ENCODE data around the gene LRRC4.

LRRC4 gene

DNA sequence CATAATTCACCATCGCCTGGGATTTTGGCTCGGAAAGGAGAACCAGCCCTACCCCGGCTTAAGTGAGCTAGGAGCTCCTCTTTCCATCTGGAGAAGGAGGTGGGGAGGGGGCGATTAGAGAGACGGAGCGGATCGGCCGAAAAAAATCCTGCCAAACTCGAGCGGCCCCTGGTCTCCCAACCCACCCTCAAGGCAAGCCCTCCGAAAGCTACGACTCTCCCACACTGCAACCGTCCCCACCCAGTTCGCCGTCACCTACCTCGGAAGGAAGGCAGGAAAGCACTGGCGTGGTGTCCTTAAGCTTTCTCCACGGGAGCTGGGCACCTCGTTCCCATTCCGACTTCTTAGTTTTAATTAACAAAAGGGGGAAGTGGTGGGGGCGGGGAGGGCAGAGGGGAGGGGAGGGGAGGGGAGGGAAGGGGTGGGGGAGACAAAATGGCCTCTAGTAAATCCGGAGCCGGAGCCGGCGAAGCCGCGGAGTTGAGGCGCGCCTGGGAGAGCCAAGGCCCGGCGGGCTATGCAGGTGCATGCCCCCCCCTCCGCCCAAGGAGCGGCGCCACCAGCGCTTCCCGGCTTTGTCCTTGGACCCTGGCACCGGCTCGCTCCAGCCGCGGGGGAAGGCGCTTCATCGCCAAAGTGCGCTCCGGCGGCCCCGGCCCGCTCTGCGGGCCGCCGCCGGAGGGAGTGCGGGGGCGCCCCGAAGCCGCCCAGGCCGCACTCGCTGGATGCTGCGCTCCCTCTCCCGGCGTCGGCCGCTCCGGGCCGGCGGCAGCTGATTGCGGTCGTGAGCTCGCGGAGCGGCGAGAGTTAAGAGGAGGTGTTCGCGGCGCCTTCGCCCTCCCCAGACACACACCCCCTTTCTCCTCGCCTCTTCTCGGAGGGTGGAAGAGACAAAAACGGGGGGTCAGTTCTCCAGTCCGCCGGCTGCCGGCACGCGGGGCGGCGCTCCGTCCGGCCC, at the start of gene LRRC4 (continued):
- TF ChIP-seq ZBTB8A (tag by site-specific recombination; IDR thresholded peaks at IDR 0.05) (no peak), ZBTB17 (tag by site-specific recombination; IDR thresholded peaks at IDR 0.05) (no peak), ZNF747 (tag by site-specific recombination; IDR thresholded peaks at IDR 0.05) (no peak), ZNF830 (tag by site-specific recombination; IDR thresholded peaks at IDR 0.05; ENCODE audit: low read depth) (no peak), ZNF530 (tag by site-specific recombination; IDR thresholded peaks at IDR 0.05; ENCODE audit: low read depth) (no peak), ZNF302 (tag by site-specific recombination; IDR thresholded peaks at IDR 0.05; ENCODE audit: low read depth) (no peak), ZNF221 (tag by site-specific recombination; IDR thresholded peaks at IDR 0.05; ENCODE audit: borderline replicate concordance) (no peak), ZNF341 (tag by site-specific recombination; IDR thresholded peaks at IDR 0.05; ENCODE audit: low read depth) (peak; percentile 23; the same call in 1 of the 2 replicates), ZNF132 (tag by site-specific recombination; IDR thresholded peaks at IDR 0.05; ENCODE audit: borderline replicate concordance) (no peak), ZNF561 (tag by site-specific recombination; IDR thresholded peaks at IDR 0.05; ENCODE audit: borderline replicate concordance) (peak; percentile 53; the same call in 1 of the 2 replicates), ZNF707 (tag by site-specific recombination; IDR thresholded peaks at IDR 0.05) (no peak)
- TF ChIP-seq, protein P1, sequence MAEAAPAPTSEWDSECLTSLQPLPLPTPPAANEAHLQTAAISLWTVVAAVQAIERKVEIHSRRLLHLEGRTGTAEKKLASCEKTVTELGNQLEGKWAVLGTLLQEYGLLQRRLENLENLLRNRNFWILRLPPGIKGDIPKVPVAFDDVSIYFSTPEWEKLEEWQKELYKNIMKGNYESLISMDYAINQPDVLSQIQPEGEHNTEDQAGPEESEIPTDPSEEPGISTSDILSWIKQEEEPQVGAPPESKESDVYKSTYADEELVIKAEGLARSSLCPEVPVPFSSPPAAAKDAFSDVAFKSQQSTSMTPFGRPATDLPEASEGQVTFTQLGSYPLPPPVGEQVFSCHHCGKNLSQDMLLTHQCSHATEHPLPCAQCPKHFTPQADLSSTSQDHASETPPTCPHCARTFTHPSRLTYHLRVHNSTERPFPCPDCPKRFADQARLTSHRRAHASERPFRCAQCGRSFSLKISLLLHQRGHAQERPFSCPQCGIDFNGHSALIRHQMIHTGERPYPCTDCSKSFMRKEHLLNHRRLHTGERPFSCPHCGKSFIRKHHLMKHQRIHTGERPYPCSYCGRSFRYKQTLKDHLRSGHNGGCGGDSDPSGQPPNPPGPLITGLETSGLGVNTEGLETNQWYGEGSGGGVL (tag by site-specific recombination; IDR thresholded peaks at IDR 0.05), result peak; percentile 60

DNA sequence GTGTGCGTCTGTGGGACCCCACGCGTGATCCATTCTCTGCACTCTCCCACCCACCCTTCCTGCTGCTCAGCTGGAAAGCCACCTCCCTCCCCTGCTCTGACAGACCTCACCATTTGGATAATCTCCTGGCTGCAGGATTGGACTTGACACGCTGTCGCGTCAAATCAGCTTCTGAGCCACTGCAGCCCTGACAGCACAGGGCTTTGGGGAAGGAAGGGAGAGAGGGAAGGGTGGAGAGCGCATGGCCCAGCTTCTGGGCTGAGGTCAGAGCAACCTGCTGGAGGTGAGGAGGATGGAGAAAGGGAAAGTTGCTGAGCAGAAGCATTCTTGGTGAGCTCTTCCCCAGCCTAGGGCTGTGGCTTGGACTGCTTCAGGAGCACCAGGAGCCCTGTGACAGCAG, 48.9 kb upstream of the LRRC4 start:
- Histone ChIP-seq H3K36me3 (ENCODE audit: control insufficient read depth in 2 of 2, insufficient read depth in 1 of 2, low read length in 2 of 2) (peaks cover 0 to 30% of the 10 kb centered on the region in 2 experiments; a peak in 2 of 3 replicates), H3K4me3 (ENCODE audit: low read depth, low read length) (no peak overlapping the region), H3K9me3 (ENCODE audit: control insufficient read depth, insufficient read depth, low read depth, low read length) (no peaks in the 10 kb centered on the region), H3K4me1 (ENCODE audit: control insufficient read depth, insufficient read depth, low read length) (no peaks in the 10 kb centered on the region), H3K27ac (ENCODE audit: extremely low read depth, low read depth, low read length) (no peak overlapping the region)
- ChIA-PET POLR2A (no interaction called here), CTCF (interaction anchor here (2.0 kb wide), 1 partner anchor 56 kb away, joined by 4 read pairs; no protein-coding TSS in a partner anchor)
- no peak for TF ChIP-seq ZBTB20 (tag by site-specific recombination; IDR thresholded peaks at IDR 0.05)
- no peak for TF ChIP-seq KLF8 (tag by site-specific recombination; IDR thresholded peaks at IDR 0.05)
- TF ChIP-seq, protein P2, sequence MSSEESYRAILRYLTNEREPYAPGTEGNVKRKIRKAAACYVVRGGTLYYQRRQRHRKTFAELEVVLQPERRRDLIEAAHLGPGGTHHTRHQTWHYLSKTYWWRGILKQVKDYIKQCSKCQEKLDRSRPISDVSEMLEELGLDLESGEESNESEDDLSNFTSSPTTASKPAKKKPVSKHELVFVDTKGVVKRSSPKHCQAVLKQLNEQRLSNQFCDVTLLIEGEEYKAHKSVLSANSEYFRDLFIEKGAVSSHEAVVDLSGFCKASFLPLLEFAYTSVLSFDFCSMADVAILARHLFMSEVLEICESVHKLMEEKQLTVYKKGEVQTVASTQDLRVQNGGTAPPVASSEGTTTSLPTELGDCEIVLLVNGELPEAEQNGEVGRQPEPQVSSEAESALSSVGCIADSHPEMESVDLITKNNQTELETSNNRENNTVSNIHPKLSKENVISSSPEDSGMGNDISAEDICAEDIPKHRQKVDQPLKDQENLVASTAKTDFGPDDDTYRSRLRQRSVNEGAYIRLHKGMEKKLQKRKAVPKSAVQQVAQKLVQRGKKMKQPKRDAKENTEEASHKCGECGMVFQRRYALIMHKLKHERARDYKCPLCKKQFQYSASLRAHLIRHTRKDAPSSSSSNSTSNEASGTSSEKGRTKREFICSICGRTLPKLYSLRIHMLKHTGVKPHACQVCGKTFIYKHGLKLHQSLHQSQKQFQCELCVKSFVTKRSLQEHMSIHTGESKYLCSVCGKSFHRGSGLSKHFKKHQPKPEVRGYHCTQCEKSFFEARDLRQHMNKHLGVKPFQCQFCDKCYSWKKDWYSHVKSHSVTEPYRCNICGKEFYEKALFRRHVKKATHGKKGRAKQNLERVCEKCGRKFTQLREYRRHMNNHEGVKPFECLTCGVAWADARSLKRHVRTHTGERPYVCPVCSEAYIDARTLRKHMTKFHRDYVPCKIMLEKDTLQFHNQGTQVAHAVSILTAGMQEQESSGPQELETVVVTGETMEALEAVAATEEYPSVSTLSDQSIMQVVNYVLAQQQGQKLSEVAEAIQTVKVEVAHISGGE (tag by site-specific recombination; conservative IDR thresholded peaks at IDR 0.05; ENCODE audit: low read depth), result no peak
- no peak for TF ChIP-seq ZNF792 (tag by site-specific recombination; IDR thresholded peaks at IDR 0.05)
- TF ChIP-seq, protein P3, sequence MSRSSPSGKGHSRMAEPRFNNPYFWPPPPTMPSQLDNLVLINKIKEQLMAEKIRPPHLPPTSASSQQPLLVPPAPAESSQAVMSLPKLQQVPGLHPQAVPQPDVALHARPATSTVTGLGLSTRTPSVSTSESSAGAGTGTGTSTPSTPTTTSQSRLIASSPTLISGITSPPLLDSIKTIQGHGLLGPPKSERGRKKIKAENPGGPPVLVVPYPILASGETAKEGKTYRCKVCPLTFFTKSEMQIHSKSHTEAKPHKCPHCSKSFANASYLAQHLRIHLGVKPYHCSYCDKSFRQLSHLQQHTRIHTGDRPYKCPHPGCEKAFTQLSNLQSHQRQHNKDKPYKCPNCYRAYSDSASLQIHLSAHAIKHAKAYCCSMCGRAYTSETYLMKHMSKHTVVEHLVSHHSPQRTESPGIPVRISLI (tag by site-specific recombination; IDR thresholded peaks at IDR 0.05), result no peak
- TF ChIP-seq ZNF664 (tag by site-specific recombination; IDR thresholded peaks at IDR 0.05), result no peak
- TF ChIP-seq ZNF37A (tag by site-specific recombination; IDR thresholded peaks at IDR 0.05), result no peak

Data from HEK293 (cell line).